Gastrocnemius medialis (tissue), 4 donors: Measurements from ENCODE around the gene NT5DC2.

Experiments used
- POLR2A ChIP-seq, 2 donors: fragments of 450-650 bp; IDR thresholded peaks; one replicate each; pipeline ENCODE4 v1.6.1; 2017; ENCODE audit warnings: antibody characterized with exemption in 2 of 2, mild to moderate bottlenecking in 2 of 2, moderate library complexity in 2 of 2
- TF ChIP-seq, protein P1 (sequence below), 5 experiments: fragments of 450-650 bp in 3 of 5; fragments of 200-600 bp in 2 of 5; sonication (generic) in 2 of 5; IDR thresholded peaks in 4 of 5; conservative IDR thresholded peaks in 1 of 5; 1 replicate in 4 of 5; 2 replicates in 1 of 5; pipeline ENCODE4 v1.5.1; 2016 to 2019; ENCODE audit warnings: antibody characterized with exemption in 5 of 5, mild to moderate bottlenecking in 3 of 5, moderate library complexity in 3 of 5

DNA sequence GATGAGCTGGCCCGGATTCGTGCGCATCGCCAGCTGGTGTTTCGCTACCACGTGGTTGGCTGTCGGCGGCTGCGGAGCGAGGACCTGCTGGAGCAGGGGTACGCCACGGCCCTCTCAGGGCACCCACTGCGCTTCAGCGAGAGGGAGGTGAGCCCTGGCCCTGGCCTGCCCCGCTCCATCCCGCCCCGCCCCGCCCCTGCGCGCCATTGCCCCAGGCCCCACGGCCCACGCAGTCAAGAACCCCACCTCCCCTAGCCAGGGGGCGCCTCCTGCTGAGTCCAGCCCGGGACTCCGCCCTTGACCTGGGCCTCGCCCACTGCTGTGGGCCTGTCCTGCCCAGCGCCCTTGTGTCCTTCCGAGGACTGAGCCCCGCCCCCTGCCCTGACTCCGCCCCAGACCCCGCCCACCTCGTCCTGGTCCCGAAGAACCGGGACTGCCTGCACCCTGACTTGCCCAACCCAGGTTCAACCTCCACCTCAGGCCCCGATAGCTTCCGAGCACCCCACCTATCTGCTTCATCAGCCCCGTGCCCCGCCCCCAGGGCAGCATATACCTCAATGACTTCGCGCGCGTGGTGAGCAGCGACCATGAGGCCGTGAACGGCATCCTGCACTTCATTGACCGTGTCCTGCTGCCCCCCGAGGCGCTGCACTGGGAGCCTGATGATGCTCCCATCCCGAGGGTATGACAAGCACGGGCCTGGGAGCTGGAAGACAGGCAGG, 14.8 kb downstream of the NT5DC2 start:
- TF ChIP-seq, protein P1, sequence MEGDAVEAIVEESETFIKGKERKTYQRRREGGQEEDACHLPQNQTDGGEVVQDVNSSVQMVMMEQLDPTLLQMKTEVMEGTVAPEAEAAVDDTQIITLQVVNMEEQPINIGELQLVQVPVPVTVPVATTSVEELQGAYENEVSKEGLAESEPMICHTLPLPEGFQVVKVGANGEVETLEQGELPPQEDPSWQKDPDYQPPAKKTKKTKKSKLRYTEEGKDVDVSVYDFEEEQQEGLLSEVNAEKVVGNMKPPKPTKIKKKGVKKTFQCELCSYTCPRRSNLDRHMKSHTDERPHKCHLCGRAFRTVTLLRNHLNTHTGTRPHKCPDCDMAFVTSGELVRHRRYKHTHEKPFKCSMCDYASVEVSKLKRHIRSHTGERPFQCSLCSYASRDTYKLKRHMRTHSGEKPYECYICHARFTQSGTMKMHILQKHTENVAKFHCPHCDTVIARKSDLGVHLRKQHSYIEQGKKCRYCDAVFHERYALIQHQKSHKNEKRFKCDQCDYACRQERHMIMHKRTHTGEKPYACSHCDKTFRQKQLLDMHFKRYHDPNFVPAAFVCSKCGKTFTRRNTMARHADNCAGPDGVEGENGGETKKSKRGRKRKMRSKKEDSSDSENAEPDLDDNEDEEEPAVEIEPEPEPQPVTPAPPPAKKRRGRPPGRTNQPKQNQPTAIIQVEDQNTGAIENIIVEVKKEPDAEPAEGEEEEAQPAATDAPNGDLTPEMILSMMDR (IDR thresholded peaks at IDR 0.05 in 4 of 5, conservative IDR thresholded peaks at IDR 0.05 in 1 of 5) = no peak
- no peak for TF ChIP-seq POLR2A (IDR thresholded peaks at IDR 0.05)
